Progenitor cell of endocrine pancreas (in vitro differentiated cells): ENCODE results near the gene PCP4. TPM values are rescaled to one million over a fixed set of nuclear protein-coding genes. Genes with fewer than 3 reads are reported as not detected.

ENCODE experiments used
- DNase-seq: peaks from one replicate; pipeline ENCODE4 v3.0.0; 2021; ENCODE audit warnings: low spot score; ENCODE audit not compliant: unreplicated experiment
- H3K27ac Mint-ChIP-seq: 2 replicates; pipeline ENCODE4 v1.8.0; 2021; ENCODE audit warnings: mild to moderate bottlenecking, moderate library complexity, mixed read lengths
- H3K27me3 Mint-ChIP-seq: 2 replicates; pipeline ENCODE4 v1.8.0; 2021; ENCODE audit warnings: mixed read lengths
- H3K36me3 Mint-ChIP-seq: 2 replicates; pipeline ENCODE4 v1.8.0; 2022; ENCODE audit warnings: mixed read lengths; ENCODE audit not compliant: insufficient read depth
- H3K4me1 Mint-ChIP-seq: 2 replicates; pipeline ENCODE4 v1.8.0; 2021; ENCODE audit warnings: low read depth, mixed read lengths
- H3K4me3 Mint-ChIP-seq: 2 replicates; pipeline ENCODE4 v1.8.0; 2021; ENCODE audit warnings: low read depth, mild to moderate bottlenecking, moderate library complexity, mixed read lengths
- H3K9me3 Mint-ChIP-seq: 2 replicates; pipeline ENCODE4 v1.8.0; 2021; ENCODE audit warnings: low read depth, mixed read lengths
- total RNA-seq: library from RNA; stranded (reverse); gene quantifications from 2 replicates; pipeline ENCODE4 v1.2.1, GENCODE V29; 2021
- TF ChIP-seq, protein P1 (sequence below): fragments of 200-600 bp; sonication (generic); IDR thresholded peaks from one replicate; pipeline ENCODE4 v1.5.0; 2021; ENCODE audit warnings: antibody characterized with exemption, mild to moderate bottlenecking; ENCODE audit not compliant: unreplicated experiment

The PCP4 gene
- total RNA-seq, 1 donor from 2014 or later = 2.0 TPM

DNA sequence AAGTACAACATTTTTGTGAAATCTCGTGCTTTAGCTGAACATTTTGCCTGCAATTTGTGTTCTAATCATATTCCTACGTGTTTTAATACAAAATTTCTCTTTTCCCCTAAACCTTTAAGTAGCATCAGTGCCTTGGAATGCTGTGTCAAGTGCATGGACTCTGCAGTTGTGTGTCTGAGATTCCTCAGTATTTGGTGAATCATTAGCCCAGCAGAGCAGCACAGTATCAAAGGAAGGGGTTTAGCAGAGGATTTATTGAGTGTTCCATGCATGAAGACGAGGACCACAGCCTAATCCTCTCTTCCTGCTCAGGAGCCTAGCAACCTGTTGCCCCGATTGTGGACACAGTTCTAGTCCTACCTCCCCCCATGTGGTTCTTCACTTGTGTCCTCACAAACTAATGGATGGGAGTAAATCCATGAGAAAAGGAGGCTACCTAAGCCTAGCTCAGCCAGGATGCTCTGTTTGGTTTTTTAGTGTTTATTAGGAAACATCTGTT lies 29.3 kb upstream of the PCP4 start:
- peaks cover 2% of the 10 kb centered on the region for H3K27me3 Mint-ChIP-seq
- no peaks in the 10 kb centered on the region for H3K4me1 Mint-ChIP-seq
- H3K9me3 Mint-ChIP-seq = no peaks in the 10 kb centered on the region
- TF ChIP-seq, protein P1, sequence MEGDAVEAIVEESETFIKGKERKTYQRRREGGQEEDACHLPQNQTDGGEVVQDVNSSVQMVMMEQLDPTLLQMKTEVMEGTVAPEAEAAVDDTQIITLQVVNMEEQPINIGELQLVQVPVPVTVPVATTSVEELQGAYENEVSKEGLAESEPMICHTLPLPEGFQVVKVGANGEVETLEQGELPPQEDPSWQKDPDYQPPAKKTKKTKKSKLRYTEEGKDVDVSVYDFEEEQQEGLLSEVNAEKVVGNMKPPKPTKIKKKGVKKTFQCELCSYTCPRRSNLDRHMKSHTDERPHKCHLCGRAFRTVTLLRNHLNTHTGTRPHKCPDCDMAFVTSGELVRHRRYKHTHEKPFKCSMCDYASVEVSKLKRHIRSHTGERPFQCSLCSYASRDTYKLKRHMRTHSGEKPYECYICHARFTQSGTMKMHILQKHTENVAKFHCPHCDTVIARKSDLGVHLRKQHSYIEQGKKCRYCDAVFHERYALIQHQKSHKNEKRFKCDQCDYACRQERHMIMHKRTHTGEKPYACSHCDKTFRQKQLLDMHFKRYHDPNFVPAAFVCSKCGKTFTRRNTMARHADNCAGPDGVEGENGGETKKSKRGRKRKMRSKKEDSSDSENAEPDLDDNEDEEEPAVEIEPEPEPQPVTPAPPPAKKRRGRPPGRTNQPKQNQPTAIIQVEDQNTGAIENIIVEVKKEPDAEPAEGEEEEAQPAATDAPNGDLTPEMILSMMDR = no peak
- no peak overlapping the region for H3K4me3 Mint-ChIP-seq
- no peak for DNase-seq
- H3K27ac Mint-ChIP-seq = no peak overlapping the region
- H3K36me3 Mint-ChIP-seq = no peaks in the 10 kb centered on the region

DNA sequence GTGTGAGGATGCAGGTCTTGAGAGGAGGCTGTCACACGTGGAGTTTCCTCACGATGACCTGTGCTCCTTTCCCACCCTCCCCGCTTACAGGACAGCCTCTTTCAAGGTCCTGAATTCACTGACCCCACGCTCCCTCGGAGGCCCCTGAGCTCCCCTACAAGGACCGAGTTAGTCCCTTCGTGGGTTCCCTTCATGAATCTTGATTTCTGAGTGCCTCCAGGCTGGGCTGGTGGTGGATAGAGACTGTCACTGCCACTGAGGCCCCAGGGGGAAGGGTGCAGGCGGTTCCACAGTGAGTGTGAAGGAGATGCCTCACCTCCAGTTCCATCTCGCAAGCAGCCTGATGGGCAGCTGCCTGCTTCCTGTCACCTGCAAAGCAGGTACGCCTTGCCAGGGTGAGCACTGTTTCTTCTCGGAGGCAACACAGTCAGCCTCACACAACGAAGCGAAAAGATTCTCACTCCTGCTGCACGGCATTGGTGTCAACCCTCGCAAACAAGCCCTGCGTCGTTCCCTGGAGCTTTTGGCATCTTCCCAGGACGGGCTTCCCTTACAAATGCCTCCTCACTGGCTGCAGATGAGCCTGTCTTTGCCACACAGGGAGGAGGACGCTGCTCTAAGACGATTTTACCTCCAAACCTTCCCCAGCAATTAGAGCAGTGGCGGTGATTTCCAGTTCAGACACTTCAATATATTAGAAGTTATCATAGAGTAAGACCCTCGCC lies 26.7 kb upstream of the PCP4 start:
- no peak overlapping the region for H3K4me3 Mint-ChIP-seq
- H3K36me3 Mint-ChIP-seq = no peaks in the 10 kb centered on the region
- TF ChIP-seq, protein P1 = no peak
- no peak overlapping the region for H3K27ac Mint-ChIP-seq
- no peaks in the 10 kb centered on the region for H3K9me3 Mint-ChIP-seq
- no peaks in the 10 kb centered on the region for H3K4me1 Mint-ChIP-seq
- peaks cover 2% of the 10 kb centered on the region for H3K27me3 Mint-ChIP-seq
- no peak for DNase-seq

DNA sequence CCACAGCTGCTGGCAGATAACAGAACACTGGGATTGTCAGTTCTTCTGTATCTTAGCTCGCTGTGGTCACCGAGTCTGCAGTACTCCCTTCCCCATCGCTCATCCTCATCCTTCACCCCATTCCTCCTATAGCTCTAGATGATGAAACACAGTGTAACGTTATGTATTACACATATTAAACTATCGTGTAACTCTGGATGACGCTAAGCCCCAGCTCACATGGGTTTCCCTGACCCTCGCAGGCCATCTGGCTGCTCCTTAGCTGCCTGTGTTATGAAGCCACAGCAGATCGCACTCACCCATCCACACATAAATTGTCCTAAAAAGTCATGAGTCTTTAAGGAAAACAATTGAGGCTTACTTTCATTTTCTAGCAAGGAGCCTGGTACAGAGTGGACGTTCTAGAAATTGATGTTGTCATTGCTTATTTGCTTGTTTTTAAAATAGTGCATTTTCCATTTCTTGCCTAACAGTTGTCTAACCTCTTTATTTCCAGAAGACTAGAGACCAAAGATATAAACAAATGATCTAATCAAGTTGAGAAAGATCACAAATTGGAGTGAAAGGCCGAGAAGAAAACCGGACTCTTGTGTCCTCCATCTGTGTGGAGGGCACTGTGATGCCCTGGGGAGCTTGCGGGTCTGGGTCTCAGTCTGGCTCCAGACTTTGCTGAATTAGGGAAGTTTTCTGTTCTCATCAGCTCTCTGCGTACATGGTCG lies 24.3 kb upstream of the PCP4 start:
- H3K4me3 Mint-ChIP-seq = no peak overlapping the region
- H3K27ac Mint-ChIP-seq = no peak overlapping the region
- peaks cover 2% of the 10 kb centered on the region for H3K27me3 Mint-ChIP-seq
- no peaks in the 10 kb centered on the region for H3K9me3 Mint-ChIP-seq
- H3K36me3 Mint-ChIP-seq = no peaks in the 10 kb centered on the region
- no peak for DNase-seq
- TF ChIP-seq, protein P1 = no peak
- H3K4me1 Mint-ChIP-seq = no peaks in the 10 kb centered on the region

DNA sequence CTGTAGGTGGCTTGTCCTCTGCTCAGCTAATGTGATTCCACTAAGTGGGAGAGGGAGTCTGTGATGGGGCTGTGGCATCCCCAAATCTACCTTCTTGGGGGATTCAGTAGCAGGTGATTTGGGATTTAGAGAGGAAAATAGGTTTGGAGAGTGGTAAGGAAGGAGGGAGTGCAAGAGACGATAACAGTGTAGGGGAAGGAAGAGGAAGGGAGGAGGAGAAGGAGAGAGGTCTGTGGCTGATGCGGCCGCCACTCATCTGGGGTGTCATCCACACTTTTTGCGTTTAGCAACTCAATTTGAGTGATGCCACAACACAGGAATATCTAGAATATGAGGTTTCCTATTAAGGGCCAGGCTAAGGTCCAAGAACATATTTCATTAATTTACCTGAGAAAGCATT lies 23.8 kb upstream of the PCP4 start:
- Mint-ChIP-seq H3K9me3 (no peaks in the 10 kb centered on the region), H3K4me1 (no peaks in the 10 kb centered on the region), H3K27ac (no peak overlapping the region), H3K27me3 (peaks cover 2% of the 10 kb centered on the region), H3K4me3 (no peak overlapping the region), H3K36me3 (no peaks in the 10 kb centered on the region)
- no peak for DNase-seq
- TF ChIP-seq, protein P1 = no peak

DNA sequence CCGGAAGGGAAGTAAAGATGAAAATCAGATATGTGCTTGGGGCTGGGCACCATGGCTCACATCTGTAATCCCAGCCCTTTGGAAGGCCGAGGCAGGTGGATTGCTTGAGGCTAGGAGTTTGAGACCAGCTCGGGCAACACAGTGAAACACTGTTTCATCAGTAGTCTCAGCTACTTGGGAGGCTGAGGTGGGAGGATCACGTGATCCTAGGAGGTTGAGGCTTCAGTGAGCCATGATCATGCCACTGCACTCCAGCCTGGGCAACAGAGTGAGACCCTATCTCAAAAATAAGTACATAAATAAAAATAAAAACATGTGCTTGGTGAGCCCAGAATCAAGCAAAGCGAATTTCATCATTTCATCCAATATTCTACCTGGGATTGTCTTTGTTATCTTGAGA lies 23.3 kb upstream of the PCP4 start:
- TF ChIP-seq, protein P1 = no peak
- H3K36me3 Mint-ChIP-seq = no peaks in the 10 kb centered on the region
- H3K27ac Mint-ChIP-seq = no peak overlapping the region
- no peak for DNase-seq
- H3K4me1 Mint-ChIP-seq = no peaks in the 10 kb centered on the region
- peaks cover 2% of the 10 kb centered on the region for H3K27me3 Mint-ChIP-seq
- H3K4me3 Mint-ChIP-seq = no peak overlapping the region
- no peaks in the 10 kb centered on the region for H3K9me3 Mint-ChIP-seq
